D721Med (cell line): ENCODE results near the gene TSPEAR.
"Not testable (repeated sequence)": the region's sequence is repeated elsewhere in the genome, so short reads cannot be mapped to it uniquely, and the experiment has no call there.

Experiments used
- DNase-seq: peaks from one replicate; pipeline ENCODE4 v3.0.0; 2011; ENCODE audit warnings: low spot score; ENCODE audit not compliant: insufficient read length
- FAIRE-seq: peaks from 2 replicates; lab custom pipeline; 2011; peaks lifted over from hg19 to GRCh38; lab: Jason Lieb, UNC
- CTCF ChIP-seq: IDR thresholded peaks from 2 replicates; pipeline ENCODE4 v1.5.1; 2012; ENCODE audit warnings: mild to moderate bottlenecking, control low read depth; ENCODE audit not compliant: insufficient read depth; ENCODE audit errors: missing control alignments

TSPEAR gene

GRCh38 chr21:44581158-44581557 lies 130.2 kb downstream of the TSPEAR start:
- no peak for FAIRE-seq
- no peak for DNase-seq
- TF ChIP-seq CTCF, result no peak

GRCh38 chr21:44580231-44580821 lies 131.0 kb downstream of the TSPEAR start, which contains the start of gene KRTAP10-5:
Gene KRTAP10-5 (minus strand): TSS chr21:44580604. CDS start chr21:44580578, 26 bp downstream.
- DNase-seq, FAIRE-seq: not testable (repeated sequence)

- FAIRE-seq, result no peak
- TF ChIP-seq CTCF, result no peak
- no peak for DNase-seq
Measured at GRCh38 chr21:44579833-44580144, 131.6 kb downstream of the TSPEAR start.

GRCh38 chr21:44579056-44579832 lies 132.1 kb downstream of the TSPEAR start:
- no peak for FAIRE-seq
- TF ChIP-seq CTCF, result no peak
- DNase-seq, result no peak

GRCh38 chr21:44578371-44579055 lies 132.9 kb downstream of the TSPEAR start:
- FAIRE-seq, result no peak
- DNase-seq, result no peak
- no peak for TF ChIP-seq CTCF

- no peak for FAIRE-seq
- DNase-seq, result no peak
- no peak for TF ChIP-seq CTCF
Measured at GRCh38 chr21:44576025-44576420, 135.3 kb downstream of the TSPEAR start.

- FAIRE-seq, result no peak
- DNase-seq, result no peak
- no peak for TF ChIP-seq CTCF
Measured at GRCh38 chr21:44575307-44576024, 135.9 kb downstream of the TSPEAR start.
